Measurements from ENCODE around the gene SCN4A. TPM values are rescaled to one million over a fixed set of nuclear protein-coding genes. Genes with fewer than 3 reads are reported as not detected.

Gene SCN4A
- total and polyA plus RNA-seq, 2 of the 13 experiments (the other 11 are each of a cell fraction or from before 2014, with no cell fraction given), result 0.02 to 0.03 TPM

- TF ChIP-seq ZNF441 (CRISPR knock-in tag; IDR thresholded peaks at IDR 0.05; ENCODE audit: borderline replicate concordance) (peak; percentile 51; the same call in 1 of the 2 replicates), RNF2 (conservative IDR thresholded peaks at IDR 0.05; ENCODE audit: low read depth) (no peak), ZNF570 (CRISPR knock-in tag; IDR thresholded peaks at IDR 0.05; ENCODE audit: borderline replicate concordance) (no peak), AHDC1 (CRISPR knock-in tag; IDR thresholded peaks at IDR 0.05; ENCODE audit: borderline replicate concordance) (no peak), SNAPC4 (CRISPR knock-in tag; IDR thresholded peaks at IDR 0.05) (no peak), ZNF652 (CRISPR knock-in tag; IDR thresholded peaks at IDR 0.05; ENCODE audit: borderline replicate concordance, low read depth) (no peak), ARID4A (CRISPR knock-in tag; IDR thresholded peaks at IDR 0.05; ENCODE audit: borderline replicate concordance) (no peak), TARDBP (CRISPR knock-in tag; IDR thresholded peaks at IDR 0.05) (no peak), MTF1 (CRISPR knock-in tag; IDR thresholded peaks at IDR 0.05) (no peak), ZSCAN21 (CRISPR knock-in tag; IDR thresholded peaks at IDR 0.05; ENCODE audit: borderline replicate concordance) (0 out of 2 replicates have a peak, but pooled peaks have one; percentile 8), ZNF83 (CRISPR knock-in tag; IDR thresholded peaks at IDR 0.05; ENCODE audit: borderline replicate concordance) (no peak)
Measured at GRCh38 chr17:63946440-63947363, 26.0 kb downstream of the SCN4A start (continued).

Measured in HepG2 (cell line).